HEK293 (cell line): Measurements from ENCODE around the gene PARD6B.

ENCODE experiments used
- CTCF ChIA-PET: fragments of 350-600 bp; formaldehyde crosslinking; extraction: SDS; loops from one replicate; lab custom pipeline; 2021; ENCODE audit warnings: antibody characterized with exemption; lab: Yijun Ruan, JAX
- POLR2A ChIA-PET: fragments of 300-600 bp; formaldehyde crosslinking; extraction: SDS; loops from one replicate; lab custom pipeline; 2020; ENCODE audit warnings: antibody characterized with exemption, inconsistent platforms; lab: Yijun Ruan, JAX
- H3K27ac ChIP-seq: fragments of 200-500 bp; sonication (Bioruptor generic); 2 replicates; pipeline ENCODE4 v1.5.1; 2014; ENCODE audit warnings: low read depth, low read length, control low read depth, inconsistent platforms; ENCODE audit errors: extremely low read depth
- H3K36me3 ChIP-seq, 2 experiments: fragments of 200-500 bp in 1 of 2; sonication (Bioruptor generic) in 1 of 2; 1 replicate in 1 of 2; 2 replicates in 1 of 2; pipeline ENCODE4 v1.5.1; 2014 to 2017; ENCODE audit warnings: inconsistent platforms in 2 of 2, low read length in 2 of 2; ENCODE audit not compliant: control insufficient read depth in 2 of 2, insufficient read depth in 1 of 2
- H3K4me1 ChIP-seq: fragments of 200-500 bp; sonication (Bioruptor generic); 2 replicates; pipeline ENCODE4 v1.5.1; 2014; ENCODE audit warnings: mild to moderate bottlenecking, low read length, inconsistent platforms; ENCODE audit not compliant: control insufficient read depth, insufficient read depth
- H3K4me3 ChIP-seq: 2 replicates; pipeline ENCODE4 v1.5.1; 2011; ENCODE audit warnings: low read depth, mild to moderate bottlenecking, control low read depth, low read length, moderate library complexity
- H3K9me3 ChIP-seq: fragments of 200-500 bp; sonication (Bioruptor generic); 2 replicates; pipeline ENCODE4 v1.5.1; 2014; ENCODE audit warnings: low read depth, low read length, inconsistent platforms; ENCODE audit not compliant: control insufficient read depth, insufficient read depth
- BCL11A ChIP-seq: fragments of 450-650 bp; formaldehyde crosslinking; IDR thresholded peaks from 2 replicates; pipeline ENCODE4 v1.5.1; 2016; ENCODE audit warnings: low read depth, missing biosample characterization, missing genetic modification characterization
- EGR2 ChIP-seq: fragments of 450-650 bp; formaldehyde crosslinking; IDR thresholded peaks from 2 replicates; pipeline ENCODE4 v1.5.1; 2016; ENCODE audit warnings: low read depth, missing biosample characterization, missing genetic modification characterization
- GLI2 ChIP-seq: fragments of 450-650 bp; formaldehyde crosslinking; IDR thresholded peaks from 2 replicates; pipeline ENCODE4; 2017; ENCODE audit warnings: missing biosample characterization, missing genetic modification characterization, low read depth, borderline replicate concordance
- GLIS1 ChIP-seq: fragments of 450-650 bp; formaldehyde crosslinking; IDR thresholded peaks from 2 replicates; pipeline ENCODE4 v1.5.1; 2016; ENCODE audit warnings: missing biosample characterization, missing genetic modification characterization
- KLF10 ChIP-seq: fragments of 450-650 bp; IDR thresholded peaks from 2 replicates; pipeline ENCODE4 v1.5.1; 2018; ENCODE audit warnings: missing biosample characterization, mild to moderate bottlenecking, missing genetic modification characterization
- KLF8 ChIP-seq: fragments of 450-650 bp; formaldehyde crosslinking; IDR thresholded peaks from 2 replicates; pipeline ENCODE4 v1.5.1; 2016; ENCODE audit warnings: missing biosample characterization, missing genetic modification characterization
- MEIS1 ChIP-seq: sonication (generic); formaldehyde crosslinking; IDR thresholded peaks from 2 replicates; pipeline ENCODE4 v1.8.1; 2022; ENCODE audit warnings: missing genetic modification reagents, mild to moderate bottlenecking, borderline replicate concordance
- OSR2 ChIP-seq: fragments of 450-650 bp; formaldehyde crosslinking; IDR thresholded peaks from 2 replicates; pipeline ENCODE4 v1.5.1; 2016; ENCODE audit warnings: missing biosample characterization, missing genetic modification characterization
- SP7 ChIP-seq: fragments of 450-650 bp; formaldehyde crosslinking; IDR thresholded peaks from 2 replicates; pipeline ENCODE4 v1.5.1; 2016; ENCODE audit warnings: missing biosample characterization, missing genetic modification characterization
- WT1 ChIP-seq: fragments of 450-650 bp; formaldehyde crosslinking; IDR thresholded peaks from 2 replicates; pipeline ENCODE4 v1.5.1; 2016; ENCODE audit warnings: missing biosample characterization, missing genetic modification characterization
- YY1 ChIP-seq: fragments of 450-650 bp; formaldehyde crosslinking; IDR thresholded peaks from 2 replicates; pipeline ENCODE4 v1.5.1; 2018; ENCODE audit warnings: missing biosample characterization, missing genetic modification characterization
- ZBTB21 ChIP-seq: fragments of 450-650 bp; formaldehyde crosslinking; IDR thresholded peaks from 2 replicates; pipeline ENCODE4 v1.5.1; 2017; ENCODE audit warnings: missing biosample characterization, missing genetic modification characterization
- ZBTB8A ChIP-seq: fragments of 450-650 bp; formaldehyde crosslinking; IDR thresholded peaks from 2 replicates; pipeline ENCODE4 v1.5.1; 2016; ENCODE audit warnings: missing biosample characterization, missing genetic modification characterization
- ZFHX2 ChIP-seq: fragments of 450-650 bp; formaldehyde crosslinking; conservative IDR thresholded peaks from 2 replicates; pipeline ENCODE4 v1.5.1; 2016; ENCODE audit warnings: missing biosample characterization, missing genetic modification characterization
- ZNF10 ChIP-seq: fragments of 450-650 bp; formaldehyde crosslinking; IDR thresholded peaks from 2 replicates; pipeline ENCODE4 v1.5.1; 2017; ENCODE audit warnings: missing biosample characterization, missing genetic modification characterization
- ZNF211 ChIP-seq: fragments of 450-650 bp; formaldehyde crosslinking; IDR thresholded peaks from 2 replicates; pipeline ENCODE4 v1.5.1; 2016; ENCODE audit warnings: low read depth, missing biosample characterization, missing genetic modification characterization
- ZNF214 ChIP-seq: fragments of 450-650 bp; formaldehyde crosslinking; IDR thresholded peaks from 2 replicates; pipeline ENCODE4 v1.5.1; 2017; ENCODE audit warnings: missing biosample characterization, mild to moderate bottlenecking, missing genetic modification characterization, borderline replicate concordance
- ZNF223 ChIP-seq: fragments of 450-650 bp; formaldehyde crosslinking; IDR thresholded peaks from 2 replicates; pipeline ENCODE4 v1.5.1; 2016; ENCODE audit warnings: missing biosample characterization, missing genetic modification characterization
- ZNF24 ChIP-seq: fragments of 450-650 bp; formaldehyde crosslinking; IDR thresholded peaks from 2 replicates; pipeline ENCODE4 v1.5.1; 2016; ENCODE audit warnings: missing biosample characterization, missing genetic modification characterization
- ZNF394 ChIP-seq: fragments of 450-650 bp; formaldehyde crosslinking; IDR thresholded peaks from 2 replicates; pipeline ENCODE4 v1.5.1; 2016; ENCODE audit warnings: missing biosample characterization, missing genetic modification characterization, mild to moderate bottlenecking, moderate library complexity, borderline replicate concordance
- ZNF610 ChIP-seq: fragments of 450-650 bp; formaldehyde crosslinking; IDR thresholded peaks from 2 replicates; pipeline ENCODE4 v1.5.1; 2016; ENCODE audit warnings: missing biosample characterization, missing genetic modification characterization, borderline replicate concordance
- ZXDB ChIP-seq: fragments of 450-650 bp; formaldehyde crosslinking; IDR thresholded peaks from 2 replicates; pipeline ENCODE4 v1.5.1; 2016; ENCODE audit warnings: missing biosample characterization, missing genetic modification characterization
- TF ChIP-seq, protein P1 (sequence below): fragments of 450-650 bp; formaldehyde crosslinking; IDR thresholded peaks from 2 replicates; pipeline ENCODE4 v1.5.1; 2016; ENCODE audit warnings: missing biosample characterization, missing genetic modification characterization
- TF ChIP-seq, protein P2 (sequence below): fragments of 450-650 bp; formaldehyde crosslinking; IDR thresholded peaks from 2 replicates; pipeline ENCODE4 v1.5.1; 2016; ENCODE audit warnings: missing biosample characterization, missing genetic modification characterization
- TF ChIP-seq, protein P3 (sequence below): fragments of 450-650 bp; formaldehyde crosslinking; conservative IDR thresholded peaks from 2 replicates; pipeline ENCODE4 v1.5.1; 2016; ENCODE audit warnings: low read depth, missing biosample characterization, missing genetic modification characterization

Gene PARD6B

DNA sequence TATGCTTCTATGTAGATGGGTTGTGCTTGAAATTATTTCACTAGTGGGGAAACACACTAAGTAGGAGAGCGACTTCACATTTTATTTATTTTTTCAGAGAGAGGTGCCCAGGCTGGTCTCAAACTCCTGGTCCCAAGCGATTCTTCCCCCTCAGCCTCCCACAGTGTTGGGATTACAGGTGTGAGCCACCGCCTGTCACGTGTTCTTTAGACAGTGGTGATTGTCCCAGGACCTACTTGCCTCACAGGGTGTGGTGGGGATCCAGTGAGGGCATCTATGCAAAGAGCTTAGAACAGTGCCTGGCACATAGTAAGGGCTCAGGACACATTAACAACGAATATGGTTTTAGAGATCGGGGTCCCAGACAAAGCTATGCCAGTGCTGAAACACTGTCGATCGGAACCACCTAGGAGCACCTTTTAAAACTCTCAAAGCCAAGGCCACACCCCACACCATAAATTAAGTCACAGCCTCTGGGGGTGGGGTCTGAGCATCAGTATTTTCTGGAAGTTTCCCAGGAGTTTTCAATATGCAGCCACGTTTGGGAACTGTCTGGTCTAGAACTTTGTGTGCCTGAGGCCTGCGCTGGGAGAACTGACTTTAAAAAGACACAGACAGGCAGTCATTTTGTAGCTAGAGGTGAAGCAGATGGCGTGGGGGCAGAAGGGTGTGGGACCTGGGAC lies 58.7 kb downstream of the PARD6B start:
- no peak overlapping the region for H3K4me3 ChIP-seq
- POLR2A ChIA-PET = interaction anchor here (0.6 to 1.6 kb wide), 9 partner anchors 46 to 984 kb away, joined by 3 to 15 read pairs (median 4); partner anchors contain the start of genes ADNP, DPM1 and MOCS3
- no peaks in the 10 kb centered on the region for H3K9me3 ChIP-seq
- no peaks in the 10 kb centered on the region for H3K36me3 ChIP-seq
- peaks cover 2% of the 10 kb centered on the region; the same call in 1 of the 2 replicates for H3K4me1 ChIP-seq
- TF ChIP-seq ZNF610 (tag by site-specific recombination) = no peak
- no peak for TF ChIP-seq GLI2 (tag by site-specific recombination)
- TF ChIP-seq ZNF223 = no peak
- TF ChIP-seq ZNF214 = no peak
- peak overlapping the region; percentile 58 for H3K27ac ChIP-seq
- CTCF ChIA-PET = interaction anchor here (0.6 to 4.8 kb wide), 25 partner anchors 9 to 761 kb away, joined by 3 to 36 read pairs (median 5); partner anchors contain the start of genes ADNP, DPM1 and MOCS3

DNA sequence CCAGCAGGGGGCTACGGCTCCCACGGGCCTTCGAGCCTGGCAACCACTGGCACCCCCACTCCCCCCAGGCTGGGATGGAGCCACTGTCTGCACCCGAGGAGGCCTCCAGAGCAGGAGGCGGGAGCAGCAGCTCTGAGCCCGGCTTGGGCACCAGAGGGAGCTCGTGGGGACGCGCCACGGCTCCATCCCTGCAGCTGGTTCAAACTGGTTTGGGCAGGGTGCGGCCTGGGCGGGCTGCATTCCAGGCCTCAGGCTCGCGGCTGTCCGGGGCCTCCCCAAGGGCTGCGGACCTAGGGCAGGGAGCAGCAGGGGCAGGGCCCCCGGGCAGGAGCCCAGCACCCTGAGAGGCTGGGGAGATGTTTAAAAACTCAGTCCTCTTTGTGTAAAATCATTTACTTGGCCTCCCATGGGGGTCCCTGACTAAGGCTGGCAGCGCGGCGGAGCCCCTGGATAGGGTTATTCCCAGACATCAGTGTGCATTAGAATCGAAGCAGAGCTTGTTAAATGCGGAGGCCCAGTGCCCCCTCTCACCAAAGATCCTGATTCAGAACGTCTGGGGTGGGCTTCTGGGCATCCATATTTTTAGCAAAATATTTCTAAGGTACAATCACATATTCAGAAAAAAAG lies 59.4 kb downstream of the PARD6B start:
- POLR2A ChIA-PET = interaction anchor here (0.6 to 1.6 kb wide), 11 partner anchors 41 to 808 kb away, joined by 3 to 15 read pairs (median 4); partner anchors contain the start of genes ADNP, DPM1 and MOCS3
- Histone ChIP-seq H3K9me3 (no peaks in the 10 kb centered on the region), H3K36me3 (no peaks in the 10 kb centered on the region), H3K27ac (peak overlapping the region; percentile 58), H3K4me3 (no peak overlapping the region), H3K4me1 (peaks cover 2% of the 10 kb centered on the region; the same call in 1 of the 2 replicates)
- CTCF ChIA-PET = interaction anchor here (0.6 to 4.8 kb wide), 25 partner anchors 8 to 761 kb away, joined by 3 to 36 read pairs (median 5); partner anchors contain the start of genes ADNP, DPM1 and MOCS3
- peak; percentile 91 for TF ChIP-seq GLIS1 (tag by site-specific recombination)
- TF ChIP-seq ZXDB (tag by site-specific recombination) = peak; percentile 100
- TF ChIP-seq ZBTB21 (tag by site-specific recombination) = 0 out of 2 replicates have a peak, but pooled peaks have one; percentile 20
- no peak for TF ChIP-seq KLF10 (tag by site-specific recombination)
- peak; percentile 43; the same call in 1 of the 2 replicates for TF ChIP-seq YY1 (tag by site-specific recombination)
- TF ChIP-seq, protein P1, sequence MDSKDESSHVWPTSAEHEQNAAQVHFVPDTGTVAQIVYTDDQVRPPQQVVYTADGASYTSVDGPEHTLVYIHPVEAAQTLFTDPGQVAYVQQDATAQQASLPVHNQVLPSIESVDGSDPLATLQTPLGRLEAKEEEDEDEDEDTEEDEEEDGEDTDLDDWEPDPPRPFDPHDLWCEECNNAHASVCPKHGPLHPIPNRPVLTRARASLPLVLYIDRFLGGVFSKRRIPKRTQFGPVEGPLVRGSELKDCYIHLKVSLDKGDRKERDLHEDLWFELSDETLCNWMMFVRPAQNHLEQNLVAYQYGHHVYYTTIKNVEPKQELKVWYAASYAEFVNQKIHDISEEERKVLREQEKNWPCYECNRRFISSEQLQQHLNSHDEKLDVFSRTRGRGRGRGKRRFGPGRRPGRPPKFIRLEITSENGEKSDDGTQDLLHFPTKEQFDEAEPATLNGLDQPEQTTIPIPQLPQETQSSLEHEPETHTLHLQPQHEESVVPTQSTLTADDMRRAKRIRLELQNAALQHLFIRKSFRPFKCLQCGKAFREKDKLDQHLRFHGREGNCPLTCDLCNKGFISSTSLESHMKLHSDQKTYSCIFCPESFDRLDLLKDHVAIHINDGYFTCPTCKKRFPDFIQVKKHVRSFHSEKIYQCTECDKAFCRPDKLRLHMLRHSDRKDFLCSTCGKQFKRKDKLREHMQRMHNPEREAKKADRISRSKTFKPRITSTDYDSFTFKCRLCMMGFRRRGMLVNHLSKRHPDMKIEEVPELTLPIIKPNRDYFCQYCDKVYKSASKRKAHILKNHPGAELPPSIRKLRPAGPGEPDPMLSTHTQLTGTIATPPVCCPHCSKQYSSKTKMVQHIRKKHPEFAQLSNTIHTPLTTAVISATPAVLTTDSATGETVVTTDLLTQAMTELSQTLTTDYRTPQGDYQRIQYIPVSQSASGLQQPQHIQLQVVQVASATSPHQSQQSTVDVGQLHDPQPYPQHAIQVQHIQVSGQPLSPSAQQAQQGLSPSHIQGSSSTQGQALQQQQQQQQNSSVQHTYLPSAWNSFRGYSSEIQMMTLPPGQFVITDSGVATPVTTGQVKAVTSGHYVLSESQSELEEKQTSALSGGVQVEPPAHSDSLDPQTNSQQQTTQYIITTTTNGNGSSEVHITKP (tag by site-specific recombination) = peak; percentile 69
- TF ChIP-seq ZNF610 (tag by site-specific recombination) = peak; percentile 85
- TF ChIP-seq, protein P2, sequence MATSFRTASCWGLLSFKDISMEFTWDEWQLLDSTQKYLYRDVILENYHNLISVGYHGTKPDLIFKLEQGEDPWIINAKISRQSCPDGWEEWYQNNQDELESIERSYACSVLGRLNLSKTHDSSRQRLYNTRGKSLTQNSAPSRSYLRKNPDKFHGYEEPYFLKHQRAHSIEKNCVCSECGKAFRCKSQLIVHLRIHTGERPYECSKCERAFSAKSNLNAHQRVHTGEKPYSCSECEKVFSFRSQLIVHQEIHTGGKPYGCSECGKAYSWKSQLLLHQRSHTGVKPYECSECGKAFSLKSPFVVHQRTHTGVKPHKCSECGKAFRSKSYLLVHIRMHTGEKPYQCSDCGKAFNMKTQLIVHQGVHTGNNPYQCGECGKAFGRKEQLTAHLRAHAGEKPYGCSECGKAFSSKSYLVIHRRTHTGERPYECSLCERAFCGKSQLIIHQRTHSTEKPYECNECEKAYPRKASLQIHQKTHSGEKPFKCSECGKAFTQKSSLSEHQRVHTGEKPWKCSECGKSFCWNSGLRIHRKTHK (tag by site-specific recombination) = no peak
- TF ChIP-seq ZBTB8A (tag by site-specific recombination) = peak; percentile 85
- no peak for TF ChIP-seq ZNF211 (tag by site-specific recombination)
- TF ChIP-seq, protein P3, sequence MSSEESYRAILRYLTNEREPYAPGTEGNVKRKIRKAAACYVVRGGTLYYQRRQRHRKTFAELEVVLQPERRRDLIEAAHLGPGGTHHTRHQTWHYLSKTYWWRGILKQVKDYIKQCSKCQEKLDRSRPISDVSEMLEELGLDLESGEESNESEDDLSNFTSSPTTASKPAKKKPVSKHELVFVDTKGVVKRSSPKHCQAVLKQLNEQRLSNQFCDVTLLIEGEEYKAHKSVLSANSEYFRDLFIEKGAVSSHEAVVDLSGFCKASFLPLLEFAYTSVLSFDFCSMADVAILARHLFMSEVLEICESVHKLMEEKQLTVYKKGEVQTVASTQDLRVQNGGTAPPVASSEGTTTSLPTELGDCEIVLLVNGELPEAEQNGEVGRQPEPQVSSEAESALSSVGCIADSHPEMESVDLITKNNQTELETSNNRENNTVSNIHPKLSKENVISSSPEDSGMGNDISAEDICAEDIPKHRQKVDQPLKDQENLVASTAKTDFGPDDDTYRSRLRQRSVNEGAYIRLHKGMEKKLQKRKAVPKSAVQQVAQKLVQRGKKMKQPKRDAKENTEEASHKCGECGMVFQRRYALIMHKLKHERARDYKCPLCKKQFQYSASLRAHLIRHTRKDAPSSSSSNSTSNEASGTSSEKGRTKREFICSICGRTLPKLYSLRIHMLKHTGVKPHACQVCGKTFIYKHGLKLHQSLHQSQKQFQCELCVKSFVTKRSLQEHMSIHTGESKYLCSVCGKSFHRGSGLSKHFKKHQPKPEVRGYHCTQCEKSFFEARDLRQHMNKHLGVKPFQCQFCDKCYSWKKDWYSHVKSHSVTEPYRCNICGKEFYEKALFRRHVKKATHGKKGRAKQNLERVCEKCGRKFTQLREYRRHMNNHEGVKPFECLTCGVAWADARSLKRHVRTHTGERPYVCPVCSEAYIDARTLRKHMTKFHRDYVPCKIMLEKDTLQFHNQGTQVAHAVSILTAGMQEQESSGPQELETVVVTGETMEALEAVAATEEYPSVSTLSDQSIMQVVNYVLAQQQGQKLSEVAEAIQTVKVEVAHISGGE = no peak
- peak; percentile 66 for TF ChIP-seq OSR2 (tag by site-specific recombination)
- peak; percentile 89 for TF ChIP-seq SP7 (tag by site-specific recombination)
- TF ChIP-seq ZNF24 = peak; percentile 69
- peak; percentile 60 for TF ChIP-seq ZNF10 (tag by site-specific recombination)
- peak; percentile 93 for TF ChIP-seq KLF8 (tag by site-specific recombination)
- no peak; the same call in 1 of the 2 replicates for TF ChIP-seq ZFHX2 (tag by site-specific recombination)
- no peak for TF ChIP-seq EGR2 (tag by site-specific recombination)
- peak; percentile 81 for TF ChIP-seq WT1 (tag by site-specific recombination)
- peak; percentile 54; the same call in 1 of the 2 replicates for TF ChIP-seq ZNF394
- no peak for TF ChIP-seq MEIS1 (CRISPR knock-in tag)
- peak; percentile 34; the same call in 1 of the 2 replicates for TF ChIP-seq BCL11A
